Spleen (tissue), 11 donors: ENCODE results near the gene MAMDC4. TPM values are rescaled to one million over a fixed set of nuclear protein-coding genes. Genes with fewer than 3 reads are reported as not detected.
"Not testable (repeated sequence)": the region's sequence is repeated elsewhere in the genome, so short reads cannot be mapped to it uniquely, and the experiment has no call there.

Source experiments
- DNase-seq: peaks from one replicate; pipeline ENCODE4 v3.0.0-alpha.2; 2020
- H3K27ac ChIP-seq, 8 donors: fragments of 200-600 bp; sonication (generic) in 7 of 8; 1 replicate in 4 of 8; 2 replicates in 4 of 8; pipeline versions ENCODE4 v1.5.0 to v1.8.0; 2016 to 2021; ENCODE audit warnings: inconsistent platforms in 4 of 8, mild to moderate bottlenecking in 4 of 8, moderate library complexity in 1 of 8
- H3K27me3 ChIP-seq, 7 donors: fragments of 200-600 bp; sonication (generic) in 6 of 7; replicated peaks in 1 of 7; 1 replicate in 4 of 7; 2 replicates in 3 of 7; pipeline versions ENCODE4 v1.5.0 to v1.8.0; 2016 to 2021; ENCODE audit warnings: inconsistent platforms in 3 of 7, mild to moderate bottlenecking in 1 of 7
- H3K36me3 ChIP-seq, 6 donors: fragments of 200-600 bp; sonication (generic) in 5 of 6; 1 replicate in 4 of 6; 2 replicates in 2 of 6; pipeline versions ENCODE4 v1.5.0 to v1.8.0; 2016 to 2021; ENCODE audit warnings: inconsistent platforms in 2 of 6
- H3K4me1 ChIP-seq, 6 donors: fragments of 200-600 bp; sonication (generic) in 5 of 6; 1 replicate in 3 of 6; 2 replicates in 3 of 6; pipeline versions ENCODE4 v1.5.0 to v1.8.0; 2016 to 2021; ENCODE audit warnings: inconsistent platforms in 3 of 6
- H3K4me3 ChIP-seq, 8 donors: fragments of 200-600 bp; sonication (generic) in 7 of 8; 1 replicate in 4 of 8; 2 replicates in 4 of 8; pipeline versions ENCODE4 v1.5.0 to v1.8.0; 2016 to 2021; ENCODE audit warnings: inconsistent platforms in 4 of 8, mild to moderate bottlenecking in 4 of 8, moderate library complexity in 2 of 8
- H3K9me3 ChIP-seq, 8 donors: fragments of 200-600 bp; sonication (generic) in 7 of 8; 1 replicate in 4 of 8; 2 replicates in 4 of 8; pipeline versions ENCODE4 v1.5.0 to v1.8.0; 2016 to 2021; ENCODE audit warnings: inconsistent platforms in 4 of 8
- CTCF ChIP-seq, 11 experiments: fragments of 200-600 bp in 7 of 11; fragments of 450-650 bp in 4 of 11; sonication (generic) in 4 of 11; IDR thresholded peaks in 8 of 11; conservative IDR thresholded peaks in 3 of 11; 1 replicate in 7 of 11; 2 replicates in 4 of 11; pipeline versions ENCODE4 v1.4.0 to v1.8.0; 2016 to 2021; ENCODE audit warnings: antibody characterized with exemption in 11 of 11, inconsistent platforms in 4 of 11, mild to moderate bottlenecking in 1 of 11
- POLR2A ChIP-seq, 3 donors: fragments of 450-650 bp; IDR thresholded peaks; one replicate each; pipeline ENCODE4 v1.5.1; 2017; ENCODE audit warnings: antibody characterized with exemption in 3 of 3, mild to moderate bottlenecking in 1 of 3
- POLR2AphosphoS5 ChIP-seq, 3 donors: sonication (generic); formaldehyde crosslinking; IDR thresholded peaks; one replicate each; pipeline ENCODE4 v1.5.1; 2017; ENCODE audit warnings: antibody characterized with exemption in 3 of 3
- WGBS, 5 donors: extraction: QIAGEN DNeasy Blood & Tissue Kit in 3 of 5; methylation state at CpG; one replicate each; pipeline versions ENCODE4 v1.1.5 to v1.1.7; 2013 to 2018; 5-methylcytosine and 5-hydroxymethylcytosine counted together
- intact Hi-C: fragments of 100-400 bp; cut with DNase I; formaldehyde crosslinking; loops from one replicate; pipeline ENCODE4 v1.15.0; 2023; ENCODE audit warnings: low total_unique reads
- polyA plus RNA-seq, 3 donors: library from polyadenylated mRNA; stranded (reverse); fragments of 200-250 nt; gene quantifications; one replicate each; pipeline ENCODE4 v1.2.1, GENCODE V29; 2013
- total RNA-seq, 7 donors: library from RNA; depleted of rRNA in 3 of 7; stranded (reverse); fragments of >200 nt in 3 of 7; fragmentation: NEBNext Ultra II Directional in 4 of 7; extraction: Animal tissue kit (Norgen Biotek cat#: 25700) in 4 of 7; gene quantifications; one replicate each; pipeline versions ENCODE4 v1.1.0 to v1.2.1, GENCODE V29; 2016 to 2021
- donor health status: healthy with polysubstance abuse.
- donor health status: DM: no; HTN: no; CAD: no; lungs with moderate emphysema.
- donor health status: DM: no; HTN: no; CAD: no.
- donor health status: Bipolar disorder and iron deficiency.
- donor health status: healthy.
- donor health status: DM: no; HTN: no; CAD: no.
- donor health status: DM: yes; HTN: yes; CAD: no.

MAMDC4 gene
- total and polyA plus RNA-seq, 10 donors = 4.9 to 32.0 (median 12.0) TPM

- peak; percentile 58 for DNase-seq
- TF ChIP-seq POLR2A (IDR thresholded peaks at IDR 0.05) = no peak
- TF ChIP-seq CTCF (IDR thresholded peaks at IDR 0.05 in 8 of 11, conservative IDR thresholded peaks at IDR 0.05 in 3 of 11) = no peak
- TF ChIP-seq POLR2AphosphoS5 (IDR thresholded peaks at IDR 0.05) = peak in 1 of 3 donors; percentile 48
- H3K27me3 ChIP-seq = no peaks in the 10 kb centered on the region
- H3K4me3 ChIP-seq = no peak overlapping the region
- H3K27ac ChIP-seq = no peak overlapping the region
- 90 to 94% (median 92%) methylated on average over 23 to 41 of the region's 41 CpGs for WGBS, 5 donors
- H3K36me3 ChIP-seq = peaks cover 0 to 94% (median 67%) of the 10 kb centered on the region in 6 donors
- H3K9me3 ChIP-seq = no peaks in the 10 kb centered on the region
- peaks cover 0 to 8% (median 0%) of the 10 kb centered on the region in 6 donors for H3K4me1 ChIP-seq
- intact Hi-C loops = no loop called here
These were observed 21.9 kb upstream of the MAMDC4 start for GRCh38 chr9:136829981-136830885.

GRCh38 chr9:136831002-136831719 lies 21.0 kb upstream of the MAMDC4 start:
- Histone ChIP-seq H3K27me3 (no peaks in the 10 kb centered on the region), H3K9me3 (no peaks in the 10 kb centered on the region), H3K36me3 (peaks cover 0 to 94% (median 62%) of the 10 kb centered on the region in 6 donors), H3K4me3 (no peak overlapping the region), H3K4me1 (peaks cover 0 to 8% (median 0%) of the 10 kb centered on the region in 6 donors), H3K27ac (no peak overlapping the region)
- WGBS, 5 donors = 79 to 89% (median 84%) methylated on average over 29 to 30 of the region's 30 CpGs
- peak; percentile 57 for DNase-seq
- intact Hi-C loops = no loop called here
- TF ChIP-seq CTCF (IDR thresholded peaks at IDR 0.05 in 8 of 11, conservative IDR thresholded peaks at IDR 0.05 in 3 of 11) (no peak), POLR2AphosphoS5 (IDR thresholded peaks at IDR 0.05) (peak in 1 of 3 donors; percentile 24)

- intact Hi-C loops = no loop called here
- Histone ChIP-seq H3K4me3 (no peak overlapping the region), H3K4me1 (peaks cover 0 to 8% (median 0%) of the 10 kb centered on the region in 6 donors), H3K9me3 (no peaks in the 10 kb centered on the region), H3K36me3 (peaks cover 0 to 94% (median 59%) of the 10 kb centered on the region in 6 donors), H3K27ac (no peak overlapping the region), H3K27me3 (no peaks in the 10 kb centered on the region)
- 88 to 95% (median 94%) methylated on average over 17 to 23 of the region's 23 CpGs for WGBS, 5 donors
- peak; percentile 71 for DNase-seq
- TF ChIP-seq POLR2AphosphoS5 (IDR thresholded peaks at IDR 0.05) (peak in 1 of 3 donors; percentile 25), CTCF (IDR thresholded peaks at IDR 0.05 in 8 of 11, conservative IDR thresholded peaks at IDR 0.05 in 3 of 11) (no peak)
These were observed 20.4 kb upstream of the MAMDC4 start for GRCh38 chr9:136831720-136832104.

- 92 to 96% (median 94%) methylated on average over 8 to 9 of the region's 9 CpGs for WGBS, 5 donors
- intact Hi-C loops = no loop called here
- peaks cover 0 to 94% (median 57%) of the 10 kb centered on the region in 6 donors for H3K36me3 ChIP-seq
These were observed 19.6 kb upstream of the MAMDC4 start for GRCh38 chr9:136832581-136832980.

GRCh38 chr9:136833381-136834048 lies 18.6 kb upstream of the MAMDC4 start:
- 70 to 94% (median 92%) methylated on average over 7 to 16 of the region's 16 CpGs for WGBS, 5 donors
- peaks cover 0 to 94% (median 59%) of the 10 kb centered on the region in 6 donors for H3K36me3 ChIP-seq
- not testable (repeated sequence) for H3K4me3 ChIP-seq

More at GRCh38 chr9:136832581-136832980, 19.6 kb upstream of the MAMDC4 start:
- Histone ChIP-seq H3K27ac (no peak overlapping the region), H3K27me3 (no peaks in the 10 kb centered on the region), H3K4me3 (no peak overlapping the region), H3K9me3 (no peaks in the 10 kb centered on the region), H3K4me1 (peaks cover 0 to 8% (median 0%) of the 10 kb centered on the region in 6 donors)
- DNase-seq = no peak
- TF ChIP-seq POLR2A (IDR thresholded peaks at IDR 0.05) (no peak), POLR2AphosphoS5 (IDR thresholded peaks at IDR 0.05) (no peak)

More at GRCh38 chr9:136833381-136834048, 18.6 kb upstream of the MAMDC4 start:
- intact Hi-C loops, DNase-seq, H3K9me3 ChIP-seq, H3K27ac ChIP-seq, H3K27me3 ChIP-seq, H3K4me1 ChIP-seq: not testable (repeated sequence)
